Endothelial cell of umbilical vein (primary cell): ENCODE results near the gene MRAS.

ENCODE experiments used
- CTCF ChIP-seq, 2 donors: IDR thresholded peaks; 1 replicate in 1 of 2; 2 replicates in 1 of 2; pipeline ENCODE4 v1.5.1; 2011; ENCODE audit warnings: low read length in 2 of 2, mild to moderate bottlenecking in 2 of 2, moderate library complexity in 2 of 2, control low read depth in 1 of 2, inconsistent platforms in 1 of 2, low read depth in 1 of 2; ENCODE audit not compliant: insufficient read depth in 1 of 2; ENCODE audit errors: extremely low read depth in 1 of 2
- FOS ChIP-seq: IDR thresholded peaks from 2 replicates; pipeline ENCODE4 v1.6.1; 2011; ENCODE audit warnings: mild to moderate bottlenecking, low read length, moderate library complexity, borderline replicate concordance; ENCODE audit not compliant: insufficient read depth
- POLR2A ChIP-seq: IDR thresholded peaks from 2 replicates; pipeline ENCODE4 v1.6.1; 2012; ENCODE audit warnings: low read depth, mild to moderate bottlenecking, control low read depth, low read length
- TF ChIP-seq, protein P1 (sequence below): IDR thresholded peaks from 2 replicates; pipeline ENCODE4 v1.6.1; 2011; ENCODE audit not compliant: insufficient read depth, insufficient read length

DNA sequence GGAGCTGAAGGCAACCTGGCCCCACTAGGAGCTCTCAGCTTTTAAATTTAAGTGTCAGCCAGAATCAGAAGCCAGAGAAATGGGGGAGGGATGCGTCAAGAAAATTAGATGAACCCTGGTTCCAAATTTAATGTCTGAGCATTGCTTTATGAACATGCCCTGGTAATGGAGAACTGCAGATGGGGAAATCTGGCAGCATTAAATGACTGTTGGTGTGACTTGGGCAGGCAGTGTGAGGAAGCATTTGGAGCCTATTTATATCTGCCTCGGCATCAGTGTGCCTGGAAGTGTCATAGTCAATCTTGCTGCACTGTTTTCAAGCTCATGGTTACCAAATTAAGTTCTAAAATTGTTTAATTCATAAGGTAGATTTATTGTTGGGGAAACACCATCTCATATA is 47.7 kb upstream of the MRAS start:
- TF ChIP-seq, protein P1, sequence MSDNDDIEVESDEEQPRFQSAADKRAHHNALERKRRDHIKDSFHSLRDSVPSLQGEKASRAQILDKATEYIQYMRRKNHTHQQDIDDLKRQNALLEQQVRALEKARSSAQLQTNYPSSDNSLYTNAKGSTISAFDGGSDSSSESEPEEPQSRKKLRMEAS, result no peak
- TF ChIP-seq POLR2A, result no peak
- TF ChIP-seq CTCF (IDR thresholded peaks at IDR 0.05; ENCODE audit: extremely low read depth in 1 of 2, insufficient read depth in 1 of 2, low read depth in 1 of 2, low read length in 2 of 2), result no peak
- TF ChIP-seq FOS, result no peak
